Activated CD4-positive, alpha-beta T cell treated with anti-CD3 and anti-CD28 coated beads for 4 hours (primary cell): ENCODE measurements around the gene PVR.
A peak's percentile ranks its signal among the peaks of the same experiment; 100 is the strongest.
"Not testable (repeated sequence)": the region's sequence is repeated elsewhere in the genome, so short reads cannot be mapped to it uniquely, and the experiment has no call there.

Experiments
- DNase-seq, 2 donors: peaks; one replicate each; pipeline ENCODE4 v3.0.0-alpha.2; 2020

The PVR gene

GRCh38 chr19:44648631-44649251, 5.0 kb downstream of the PVR start:
- DNase-seq = no peak

GRCh38 chr19:44649578-44650145, 6.0 kb downstream of the PVR start:
- no peak for DNase-seq

- DNase-seq = no peak
Measured at GRCh38 chr19:44653343-44653742, 9.6 kb downstream of the PVR start.

- peak; percentile 58 to 63 for DNase-seq
Measured at GRCh38 chr19:44653977-44654774, 10.5 kb downstream of the PVR start.

- peak; percentile 60 to 71 for DNase-seq
Measured at GRCh38 chr19:44657211-44657921, 13.7 kb downstream of the PVR start.

GRCh38 chr19:44658069-44658733, 14.5 kb downstream of the PVR start:
- DNase-seq = no peak

- DNase-seq = no peak
Measured at GRCh38 chr19:44660081-44660480, 16.4 kb downstream of the PVR start.

- DNase-seq = no peak
Measured at GRCh38 chr19:44661205-44661604, 17.5 kb downstream of the PVR start.

GRCh38 chr19:44661904-44662303, 18.2 kb downstream of the PVR start:
- no peak for DNase-seq

GRCh38 chr19:44662691-44663385, 19.1 kb downstream of the PVR start:
- no peak for DNase-seq

GRCh38 chr19:44663996-44664395, 20.3 kb downstream of the PVR start:
- DNase-seq = no peak

- no peak for DNase-seq
Measured at GRCh38 chr19:44664976-44665375, 21.3 kb downstream of the PVR start.

- DNase-seq = no peak
Measured at GRCh38 chr19:44666852-44667556, 23.3 kb downstream of the PVR start.

- no peak for DNase-seq
Measured at GRCh38 chr19:44668985-44669764, 25.5 kb downstream of the PVR start.

- DNase-seq = not testable (repeated sequence)
Measured at GRCh38 chr19:44670027-44670426, 26.3 kb downstream of the PVR start.

- DNase-seq = no peak
Measured at GRCh38 chr19:44671400-44671799, 27.7 kb downstream of the PVR start, which contains the start of gene CEACAM19. Gene CEACAM19 (plus strand): TSS chr19:44671482. CDS start chr19:44671932, 450 bp downstream.

GRCh38 chr19:44672226-44672625, 28.5 kb downstream of the PVR start:
- DNase-seq = no peak

GRCh38 chr19:44673510-44673909, 29.8 kb downstream of the PVR start:
- DNase-seq = no peak

- no peak for DNase-seq
Measured at GRCh38 chr19:44675521-44675920, 31.8 kb downstream of the PVR start.

GRCh38 chr19:44677019-44677811, 33.5 kb downstream of the PVR start:
- no peak for DNase-seq
